GM18907 (cell line): ENCODE results near the gene NTN5.
"Not testable (repeated sequence)": the region's sequence is repeated elsewhere in the genome, so short reads cannot be mapped to it uniquely, and the experiment has no call there.

Source experiments
- ATAC-seq: cut with Tn5 transposase; IDR thresholded peaks from one replicate; pipeline ENCODE4 v1.9.1; 2021; ENCODE audit warnings: mild to moderate bottlenecking, moderate library complexity; ENCODE audit not compliant: unreplicated experiment

Gene NTN5

DNA sequence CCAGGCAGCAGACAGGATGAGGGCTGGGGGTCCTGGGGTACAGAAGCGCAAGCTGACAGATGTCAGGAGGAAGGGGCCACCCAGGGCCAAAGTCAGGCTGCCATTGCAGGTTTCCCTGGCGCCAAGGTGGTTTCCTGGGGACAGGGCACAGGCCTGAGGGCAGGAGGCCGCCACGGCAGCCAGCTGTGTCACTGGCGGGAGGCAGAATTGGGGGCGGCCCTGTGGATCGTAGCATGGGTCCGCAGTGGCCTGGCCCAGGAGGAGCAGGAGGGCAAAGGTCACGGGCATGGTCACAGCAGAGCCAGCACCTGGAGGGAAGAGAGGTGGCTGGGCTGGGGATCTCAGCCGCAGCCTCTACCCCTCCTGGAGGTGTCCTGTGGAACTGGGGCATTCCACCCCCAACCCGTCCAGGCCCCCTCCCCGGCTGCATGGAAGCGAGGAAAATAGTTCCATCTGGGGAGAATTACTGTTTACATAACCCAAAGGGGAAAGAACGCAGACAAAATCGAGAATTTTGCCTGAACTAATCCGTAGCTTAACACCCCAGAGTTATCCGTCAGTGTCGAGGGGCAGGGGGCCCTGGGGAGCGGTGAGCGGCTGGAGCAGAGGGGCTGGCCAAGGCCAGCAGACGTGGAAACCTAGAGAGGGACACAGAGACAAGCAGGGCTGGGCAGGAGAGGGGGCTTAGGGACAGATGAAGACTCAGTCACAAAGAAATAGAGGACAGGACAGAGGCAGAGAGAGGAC lies 1.9 kb downstream of the NTN5 start:
- ATAC-seq, result no peak

GRCh38 chr19:48669903-48670668 lies 2.7 kb downstream of the NTN5 start:
- no peak for ATAC-seq

DNA sequence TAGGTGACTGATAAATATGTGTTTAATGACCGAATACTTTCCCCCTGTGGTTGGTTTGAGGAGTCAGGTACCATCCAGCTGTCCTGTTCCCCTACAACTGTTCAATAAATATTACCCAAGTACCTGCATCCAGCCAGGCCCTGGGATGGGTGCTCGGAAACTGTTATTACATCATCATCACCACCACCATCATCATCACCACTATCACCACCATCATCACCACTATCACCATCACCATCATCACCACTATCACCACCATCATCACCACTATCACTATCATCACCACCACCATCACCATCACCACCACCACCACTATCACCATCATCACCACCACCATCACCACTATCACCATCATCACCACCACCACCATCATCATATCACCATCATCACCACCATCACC lies 4.1 kb downstream of the NTN5 start:
- ATAC-seq, result no peak

- no peak for ATAC-seq
These were observed 4.5 kb downstream of the NTN5 start for GRCh38 chr19:48668332-48668731.

DNA sequence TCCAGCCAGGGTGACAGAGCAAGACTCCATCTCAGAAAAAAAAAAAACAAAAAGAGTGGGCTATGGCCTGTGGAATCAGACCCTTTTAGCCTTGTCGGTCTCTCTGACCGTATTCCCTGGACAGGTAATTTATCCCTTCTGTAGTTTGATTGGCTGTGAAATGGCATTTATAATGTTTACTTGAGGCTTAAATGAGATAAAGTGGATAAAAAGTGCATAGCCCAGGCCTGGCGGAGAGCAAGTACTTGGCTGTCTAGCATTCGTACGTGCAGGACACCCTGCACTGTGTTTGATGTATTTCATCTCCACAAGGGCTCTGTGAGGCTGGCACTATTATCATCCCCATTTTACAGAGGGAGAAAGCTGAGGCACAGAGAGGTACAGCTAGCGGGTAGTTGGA lies 7.0 kb downstream of the NTN5 start:
- no peak for ATAC-seq

GRCh38 chr19:48664476-48664875 lies 8.3 kb downstream of the NTN5 start:
- ATAC-seq, result no peak

DNA sequence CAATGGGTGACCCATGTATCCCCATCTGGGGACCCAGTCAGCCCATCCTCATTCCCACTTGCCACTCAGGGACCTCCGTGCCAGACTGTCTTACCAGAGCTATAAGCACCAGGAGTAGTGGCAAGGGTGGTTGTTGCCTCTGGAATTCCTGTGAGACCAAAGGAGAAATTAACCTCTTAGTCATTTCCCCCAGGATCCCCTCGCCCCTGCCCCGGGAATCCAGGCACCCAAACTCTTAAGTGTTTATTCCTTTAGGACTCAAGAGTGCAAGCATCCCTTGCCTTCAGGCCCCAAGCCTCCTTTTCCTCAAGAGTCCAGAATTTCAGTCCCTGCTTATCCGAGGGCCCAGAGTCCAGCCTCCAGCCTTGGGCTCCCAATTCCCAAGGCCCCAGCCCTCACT lies 9.2 kb downstream of the NTN5 start:
- no peak for ATAC-seq

- no peak for ATAC-seq
These were observed 11.1 kb downstream of the NTN5 start for GRCh38 chr19:48661711-48662090.

DNA sequence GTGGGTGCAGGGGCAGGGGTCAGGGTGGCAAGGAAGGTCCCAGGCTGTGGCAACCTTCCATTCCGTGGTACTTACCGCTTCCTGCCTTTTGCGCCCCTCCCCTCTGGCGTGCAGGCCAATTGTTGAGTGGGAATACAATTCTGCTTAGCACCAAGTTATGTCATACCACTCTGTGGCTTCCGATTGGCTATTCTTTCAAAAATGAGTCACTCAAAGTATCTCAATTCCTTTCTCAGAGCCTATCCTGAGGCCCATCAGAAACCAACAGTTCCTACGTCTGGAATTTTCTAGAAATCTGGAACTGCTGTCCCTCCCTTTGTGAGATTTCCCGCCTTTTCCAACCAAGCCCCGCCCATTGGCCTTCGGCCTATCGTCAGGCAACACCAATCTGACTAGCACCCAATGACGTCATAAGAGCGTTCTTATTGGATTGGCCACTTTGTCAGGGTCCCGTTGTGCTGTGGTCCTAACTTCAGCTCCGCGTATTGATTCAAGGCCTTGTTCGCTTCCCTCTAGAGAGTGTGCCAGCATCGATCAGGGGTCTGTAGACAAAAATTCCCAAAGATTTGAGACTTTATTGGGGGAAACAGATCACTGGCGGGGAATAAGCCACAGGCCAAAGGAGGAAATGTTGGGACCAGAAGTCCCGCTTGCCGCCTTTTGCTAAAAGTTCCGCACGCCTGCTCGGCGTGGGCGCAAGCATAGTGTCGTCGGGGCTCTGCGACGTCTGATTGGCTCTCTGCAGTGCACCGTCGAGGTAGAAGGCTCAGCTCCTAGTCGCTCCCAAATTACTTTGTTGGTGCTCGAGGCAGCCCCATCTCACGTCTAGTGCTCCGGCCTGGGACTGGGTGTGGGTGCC lies 11.7 kb downstream of the NTN5 start:
- peak; percentile 89 for ATAC-seq

GRCh38 chr19:48659768-48660167 lies 13.0 kb downstream of the NTN5 start:
- no peak for ATAC-seq

DNA sequence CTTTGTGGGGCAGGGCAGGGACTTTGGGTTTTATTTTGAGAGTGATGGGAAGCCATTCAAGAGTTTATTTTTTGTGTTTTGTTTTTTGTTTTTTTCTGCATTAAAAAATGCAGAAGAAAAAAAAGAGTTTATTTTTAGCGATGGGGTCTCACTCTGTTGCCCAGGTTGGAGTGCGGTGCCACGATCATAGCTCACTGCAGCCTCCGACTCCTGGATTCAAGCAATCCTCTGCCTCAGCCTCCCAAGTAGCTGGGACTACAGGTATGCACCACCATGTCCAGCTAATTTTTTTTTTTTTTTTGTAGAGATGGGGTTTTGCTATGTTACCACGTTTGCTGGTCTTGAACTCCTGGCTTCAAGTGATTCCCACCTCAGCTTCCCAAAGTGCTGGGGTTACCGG lies 14.3 kb downstream of the NTN5 start:
- ATAC-seq, result no peak

DNA sequence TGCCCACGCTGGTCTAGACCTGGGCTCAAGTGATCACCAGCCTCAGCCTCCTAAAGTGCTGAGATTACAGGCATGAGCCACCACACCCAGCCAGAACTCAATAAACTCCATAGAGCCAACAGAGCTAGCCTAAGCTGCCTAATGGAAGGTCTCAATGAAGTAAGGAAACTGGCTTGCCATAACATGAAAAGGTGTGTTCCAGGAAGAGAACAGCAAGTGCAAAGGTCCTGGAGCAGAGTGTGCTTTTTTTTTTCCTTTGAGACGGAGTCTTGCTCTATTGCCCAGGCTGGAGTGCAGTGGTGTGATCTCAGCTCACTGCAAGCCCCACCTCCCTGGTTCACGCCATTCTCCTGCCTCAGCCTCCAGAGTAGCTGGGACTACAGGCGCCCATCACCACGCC lies 15.0 kb downstream of the NTN5 start:
- ATAC-seq, result not testable (repeated sequence)

- no peak for ATAC-seq
These were observed 15.9 kb downstream of the NTN5 start for GRCh38 chr19:48656840-48657474.

DNA sequence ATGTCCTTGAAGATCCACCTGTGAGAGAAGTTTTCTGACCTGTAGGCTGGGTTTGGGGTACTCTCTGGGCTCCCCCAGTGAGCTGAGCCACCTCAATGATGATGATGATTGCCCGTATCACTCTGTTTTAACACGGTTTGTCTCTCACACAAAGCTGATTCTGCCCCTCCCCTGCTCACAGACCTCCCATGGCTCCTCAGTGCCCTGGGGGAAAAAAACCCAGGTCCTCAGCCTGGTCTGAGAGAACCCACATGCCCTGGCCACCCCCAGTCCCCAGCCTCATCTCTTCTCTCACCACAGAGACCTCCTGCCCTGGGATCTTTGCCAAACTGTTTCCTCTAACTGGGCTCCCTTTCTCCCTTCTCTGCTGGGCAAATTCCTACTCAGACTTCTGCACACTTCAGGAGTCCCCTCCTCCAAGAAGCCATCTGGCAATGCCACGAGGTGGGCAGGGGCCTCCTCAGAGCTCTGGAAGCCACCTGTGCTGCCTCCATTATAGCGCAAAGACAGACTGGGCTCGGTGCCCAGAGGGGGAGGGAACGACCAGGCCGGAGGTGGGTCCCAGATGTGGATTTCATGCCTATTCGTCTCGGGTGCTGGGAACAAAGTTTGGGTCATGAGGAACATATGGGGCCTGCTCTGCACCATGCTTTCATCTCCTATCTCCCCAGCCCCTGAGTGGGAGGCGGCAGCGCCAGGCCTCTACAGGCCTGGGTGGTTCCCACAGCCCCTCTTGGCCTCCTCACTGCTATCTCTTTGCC lies 18.3 kb downstream of the NTN5 start:
- ATAC-seq, result no peak

GRCh38 chr19:48651683-48652048 lies 21.2 kb downstream of the NTN5 start:
- ATAC-seq, result no peak

DNA sequence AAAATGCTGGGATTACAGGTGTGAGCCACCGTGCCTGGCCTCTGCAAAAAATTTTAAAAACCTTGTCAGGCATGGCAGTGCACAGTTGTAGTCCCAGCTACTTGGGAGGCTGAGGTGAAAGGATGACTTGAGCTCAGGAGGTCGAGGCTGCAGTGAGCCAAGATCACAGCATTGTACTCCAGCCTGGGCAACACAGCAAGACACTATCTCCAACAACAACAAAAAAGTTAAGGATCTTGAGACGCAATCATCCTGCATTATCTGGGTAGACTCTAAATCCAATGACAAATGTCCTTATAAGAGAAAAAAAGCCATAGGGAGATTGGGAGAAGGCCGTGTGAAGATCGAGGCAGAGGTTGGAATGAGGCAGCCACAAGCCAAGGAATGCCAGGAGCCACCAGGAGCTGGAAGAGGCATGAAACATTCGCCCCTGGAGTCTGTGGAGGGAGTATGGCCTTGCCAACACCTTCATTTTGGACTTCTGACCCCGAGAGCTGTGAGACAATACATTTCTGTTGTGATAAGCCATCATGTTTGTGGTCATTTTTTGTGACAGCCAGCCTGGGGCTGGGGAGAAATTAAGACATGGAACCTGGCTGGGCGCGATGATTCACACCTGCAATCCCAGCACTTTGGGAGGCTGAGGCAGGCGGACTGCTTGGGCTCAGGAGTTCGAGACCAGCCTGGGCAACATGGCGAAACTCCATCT lies 21.7 kb downstream of the NTN5 start:
- ATAC-seq, result no peak

- no peak for ATAC-seq
These were observed 24.7 kb downstream of the NTN5 start for GRCh38 chr19:48648134-48648533.

DNA sequence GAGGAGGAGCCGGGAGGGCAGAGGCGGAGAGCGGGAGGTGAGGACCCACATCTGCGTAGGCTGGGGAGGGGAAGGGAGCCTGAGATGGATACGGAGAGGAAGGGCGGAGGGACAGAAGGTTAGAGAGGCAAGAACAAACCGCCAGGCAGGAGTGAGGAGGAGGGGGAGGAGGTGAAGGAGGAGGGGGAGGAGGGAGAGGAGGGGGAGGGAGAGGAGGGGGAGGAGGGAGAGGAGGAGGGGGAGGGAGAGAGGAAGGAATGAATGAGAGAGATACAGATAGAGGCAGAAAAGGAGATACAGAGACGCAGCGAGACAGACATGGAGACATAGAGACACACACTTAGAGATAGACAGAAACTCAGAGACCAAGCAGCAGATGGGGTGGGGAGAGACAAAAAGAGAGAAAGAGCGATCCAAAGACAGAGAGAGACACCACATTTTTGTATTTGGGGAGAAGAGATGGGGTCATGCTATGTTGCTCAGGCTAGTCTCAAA lies 26.0 kb downstream of the NTN5 start:
- ATAC-seq, result no peak

DNA sequence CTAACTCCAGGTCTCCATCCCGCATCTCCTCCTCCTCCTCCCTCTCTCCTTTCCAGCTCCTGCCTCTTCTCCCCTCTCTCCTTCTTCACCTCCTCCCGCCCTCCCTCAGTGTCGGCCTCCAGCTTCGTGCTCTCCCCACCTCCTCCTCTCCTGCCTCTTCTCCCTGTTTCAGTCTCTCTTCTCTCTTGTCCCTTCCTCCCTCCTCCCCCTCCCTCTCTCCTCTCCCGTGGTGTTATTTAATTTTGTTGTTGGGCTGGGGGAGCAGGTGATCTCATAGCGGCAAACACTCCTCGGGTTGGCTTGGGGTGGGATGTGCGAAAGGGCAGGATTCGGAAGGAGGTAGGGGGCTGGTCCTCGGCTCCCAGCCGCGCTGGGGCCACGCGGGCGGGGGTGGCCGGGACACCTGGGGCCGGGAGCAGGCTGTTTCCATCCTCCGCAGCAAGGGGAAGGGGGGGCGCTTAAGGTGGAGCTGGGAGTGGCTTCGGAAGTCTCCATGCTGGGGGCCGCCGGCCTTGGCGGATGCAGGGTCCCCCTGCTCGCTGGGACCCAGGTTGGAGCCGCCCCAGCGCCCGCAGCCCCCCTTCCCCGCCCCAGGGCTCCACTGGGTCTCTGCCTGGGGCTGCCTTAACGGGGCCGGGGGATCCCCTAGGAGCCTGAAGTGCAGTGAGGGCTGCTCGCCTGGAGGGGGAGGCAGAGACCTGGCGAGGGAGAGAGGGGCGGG lies 26.7 kb downstream of the NTN5 start, which contains the start of gene CA11:
Gene CA11, minus strand, starts transcription at position 187 of the 721 bp plus-strand sequence. CDS start 555 bp downstream, outside the sequence.
- ATAC-seq, result peak; percentile 61
